Measurements from ENCODE around the gene PTH1R.

GRCh38 chr3:46862369-46863025 is 15.0 kb upstream of the PTH1R start:
- no peak for TF ChIP-seq BHLHE40 (IDR thresholded peaks at IDR 0.05; ENCODE audit: borderline replicate concordance)
- no peak for TF ChIP-seq ELF4 (IDR thresholded peaks at IDR 0.05)
